PC-3 (cell line): ENCODE data around the gene CLMN. TPM values are rescaled to one million over a fixed set of nuclear protein-coding genes. Genes with fewer than 3 reads are reported as not detected.

Experiments used
- ATAC-seq: fragments of 200-7000 bp; cut with Tn5 transposase; 2 replicates; pipeline ENCODE4 v1.9.1; 2020; ENCODE audit warnings: mild to moderate bottlenecking, moderate library complexity
- BruUV-seq: library from RNA; stranded (reverse); fragments of 400-500 nt; replicated peaks from 2 replicates; lab custom pipeline; 2021; lab: Mats Ljungman, UMichigan
- CTCF ChIA-PET: fragments of 300-600 bp; sonication (Branson Sonifier 250); formaldehyde crosslinking; loops from one replicate; lab custom pipeline; 2022; ENCODE audit warnings: antibody characterized with exemption; lab: Charles Lee
- POLR2A ChIA-PET: fragments of 300-600 bp; sonication (Branson Sonifier 250); formaldehyde crosslinking; loops from one replicate; lab custom pipeline; 2022; ENCODE audit warnings: antibody characterized with exemption; ENCODE audit not compliant: unreplicated experiment; lab: Charles Lee
- DNase-seq: peaks from one replicate; pipeline ENCODE4 v3.0.0-alpha.2; 2015
- H2AFZ ChIP-seq: fragments of 300-600 bp; sonication (generic); 2 replicates; pipeline ENCODE4 v1.6.0; 2016; ENCODE audit warnings: antibody characterized with exemption, low read length
- H3F3A ChIP-seq: fragments of 300-600 bp; sonication (generic); one replicate; pipeline ENCODE4 v1.6.0; 2017; ENCODE audit warnings: antibody characterized with exemption, low read length, control low read depth, mild to moderate bottlenecking; ENCODE audit not compliant: unreplicated experiment
- H3K27ac ChIP-seq: fragments of 300-600 bp; sonication (generic); 2 replicates; pipeline ENCODE4 v1.5.1; 2016; ENCODE audit warnings: mild to moderate bottlenecking, low read length
- H3K27me3 ChIP-seq: fragments of 300-600 bp; sonication (generic); 2 replicates; pipeline ENCODE4 v1.6.1; 2016; ENCODE audit warnings: low read length, mixed read lengths
- H3K36me3 ChIP-seq: fragments of 300-600 bp; sonication (generic); 2 replicates; pipeline ENCODE4 v1.6.1; 2016; ENCODE audit warnings: low read depth, mixed run types, low read length, mixed read lengths
- H3K4me1 ChIP-seq: fragments of 300-600 bp; sonication (generic); 2 replicates; pipeline ENCODE4 v1.5.1; 2016; ENCODE audit warnings: low read length; ENCODE audit not compliant: insufficient read depth
- H3K4me2 ChIP-seq: fragments of 300-600 bp; sonication (generic); 2 replicates; pipeline ENCODE4 v1.6.0; 2016; ENCODE audit warnings: low read length
- H3K4me3 ChIP-seq: fragments of 300-600 bp; sonication (generic); 2 replicates; pipeline ENCODE4 v1.5.1; 2016; ENCODE audit warnings: mild to moderate bottlenecking, low read length, mixed read lengths
- H3K79me2 ChIP-seq: fragments of 300-600 bp; sonication (generic); 2 replicates; pipeline ENCODE4 v1.6.1; 2017; ENCODE audit warnings: low read length, mixed read lengths
- H3K9ac ChIP-seq: fragments of 300-600 bp; sonication (generic); 2 replicates; pipeline ENCODE4 v1.6.0; 2016; ENCODE audit warnings: mild to moderate bottlenecking, low read length
- H3K9me2 ChIP-seq: fragments of 300-600 bp; sonication (generic); replicated peaks from 2 replicates; pipeline ENCODE4 v1.6.1; 2016; ENCODE audit warnings: mixed run types, low read length, mixed read lengths
- H3K9me3 ChIP-seq: fragments of 300-600 bp; sonication (generic); 2 replicates; pipeline ENCODE4 v1.6.1; 2016; ENCODE audit warnings: low read length, mixed read lengths
- H4K20me1 ChIP-seq: fragments of 300-600 bp; sonication (generic); 2 replicates; pipeline ENCODE4 v1.6.1; 2016; ENCODE audit warnings: low read length, mixed read lengths
- EZH2 ChIP-seq: fragments of 300-600 bp; sonication (generic); IDR thresholded peaks from one replicate; pipeline ENCODE4 v1.6.1; 2017; ENCODE audit warnings: antibody characterized with exemption, mild to moderate bottlenecking, low read length; ENCODE audit not compliant: unreplicated experiment
- EZH2phosphoT487 ChIP-seq: fragments of 300-600 bp; sonication (generic); IDR thresholded peaks from 2 replicates; pipeline ENCODE4 v1.6.1; 2018; ENCODE audit warnings: mild to moderate bottlenecking, antibody characterized with exemption, low read length, borderline replicate concordance
- intact Hi-C: fragments of 100-400 bp; cut with micrococcal nuclease; formaldehyde crosslinking; loops from 2 replicates; pipeline ENCODE4 v1.9.0; 2023
- total RNA-seq: library from RNA; depleted of rRNA; stranded (reverse); fragments of >200 nt; gene quantifications from 2 replicates; pipeline ENCODE4 v1.2.3, GENCODE V29; 2014
- TF ChIP-seq, protein P1 (sequence below): fragments of 300-600 bp; sonication (generic); conservative IDR thresholded peaks from 2 replicates; pipeline ENCODE4 v1.5.1; 2017; ENCODE audit warnings: antibody characterized with exemption, low read depth, mild to moderate bottlenecking, low read length

Gene CLMN
- total RNA-seq, 1 experiment from 2014 or later = 3.5 TPM

DNA sequence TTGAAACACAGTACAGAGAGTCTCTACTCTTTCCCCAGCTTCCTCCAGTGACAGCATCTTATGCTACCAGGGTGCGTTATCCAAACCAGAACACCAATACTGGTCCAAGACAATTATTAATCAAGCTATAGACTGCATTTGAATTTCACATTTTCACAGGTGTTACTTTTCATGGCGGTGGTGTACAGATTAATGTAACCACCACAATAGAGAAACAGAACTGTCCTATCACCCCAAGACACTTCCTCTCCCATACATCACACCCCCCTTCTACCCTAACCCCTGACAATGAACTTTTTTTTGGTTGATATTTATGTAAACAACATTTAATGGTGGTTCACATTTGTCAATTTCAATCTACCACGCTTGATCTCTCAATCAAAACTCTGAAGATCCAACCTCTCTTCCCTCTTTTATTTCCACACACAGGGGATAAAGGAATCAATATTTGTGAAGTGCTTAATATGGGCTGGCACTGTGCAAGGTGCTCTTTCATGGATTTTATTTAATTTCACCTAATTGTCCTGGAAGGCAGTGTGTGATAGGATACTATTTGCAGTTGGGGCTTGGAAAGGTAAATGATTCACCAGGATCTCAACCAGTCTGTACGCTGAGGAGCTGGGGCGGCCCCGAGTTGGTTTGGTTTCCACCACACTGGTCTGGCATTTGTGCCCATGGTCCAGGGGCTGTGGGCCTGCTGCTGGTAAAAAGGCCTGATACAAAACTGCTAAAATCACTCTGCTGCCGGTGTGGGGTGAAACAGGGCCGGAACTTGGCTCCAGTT, 107.8 kb downstream of the CLMN start:
- Histone ChIP-seq H3K27me3 (no peaks in the 10 kb centered on the region), H3K9me2 (no peaks in the 10 kb centered on the region), H2AFZ (no peak overlapping the region), H3K9me3 (no peaks in the 10 kb centered on the region), H3K4me3 (no peak overlapping the region), H4K20me1 (no peaks in the 10 kb centered on the region), H3F3A (no peaks in the 10 kb centered on the region), H3K9ac (no peak overlapping the region), H3K79me2 (no peaks in the 10 kb centered on the region), H3K36me3 (no peaks in the 10 kb centered on the region), H3K27ac (no peak overlapping the region), H3K4me1 (no peaks in the 10 kb centered on the region), H3K4me2 (no peak overlapping the region)
- no peak for DNase-seq
- ATAC-seq = no peak
- CTCF ChIA-PET = no interaction called here
- intact Hi-C loops = no loop called here
- BruUV-seq = no TSS peak
- POLR2A ChIA-PET = no interaction called here
- TF ChIP-seq, protein P1, sequence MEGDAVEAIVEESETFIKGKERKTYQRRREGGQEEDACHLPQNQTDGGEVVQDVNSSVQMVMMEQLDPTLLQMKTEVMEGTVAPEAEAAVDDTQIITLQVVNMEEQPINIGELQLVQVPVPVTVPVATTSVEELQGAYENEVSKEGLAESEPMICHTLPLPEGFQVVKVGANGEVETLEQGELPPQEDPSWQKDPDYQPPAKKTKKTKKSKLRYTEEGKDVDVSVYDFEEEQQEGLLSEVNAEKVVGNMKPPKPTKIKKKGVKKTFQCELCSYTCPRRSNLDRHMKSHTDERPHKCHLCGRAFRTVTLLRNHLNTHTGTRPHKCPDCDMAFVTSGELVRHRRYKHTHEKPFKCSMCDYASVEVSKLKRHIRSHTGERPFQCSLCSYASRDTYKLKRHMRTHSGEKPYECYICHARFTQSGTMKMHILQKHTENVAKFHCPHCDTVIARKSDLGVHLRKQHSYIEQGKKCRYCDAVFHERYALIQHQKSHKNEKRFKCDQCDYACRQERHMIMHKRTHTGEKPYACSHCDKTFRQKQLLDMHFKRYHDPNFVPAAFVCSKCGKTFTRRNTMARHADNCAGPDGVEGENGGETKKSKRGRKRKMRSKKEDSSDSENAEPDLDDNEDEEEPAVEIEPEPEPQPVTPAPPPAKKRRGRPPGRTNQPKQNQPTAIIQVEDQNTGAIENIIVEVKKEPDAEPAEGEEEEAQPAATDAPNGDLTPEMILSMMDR = no peak
- no peak for TF ChIP-seq EZH2
- no peak for TF ChIP-seq EZH2phosphoT487

GRCh38 chr14:95210699-95211098, 109.0 kb downstream of the CLMN start:
- H4K20me1 ChIP-seq = no peaks in the 10 kb centered on the region
- POLR2A ChIA-PET = no interaction called here
- ATAC-seq (no peak), DNase-seq (no peak)
- no peaks in the 10 kb centered on the region for H3K9me2 ChIP-seq
- H3K36me3 ChIP-seq = no peaks in the 10 kb centered on the region
- H3K4me3 ChIP-seq = no peak overlapping the region
- CTCF ChIA-PET = no interaction called here
- no peaks in the 10 kb centered on the region for H3K9me3 ChIP-seq
- H3K27ac ChIP-seq = no peak overlapping the region
- no peak overlapping the region for H3K9ac ChIP-seq
- no peaks in the 10 kb centered on the region for H3K79me2 ChIP-seq
- TF ChIP-seq EZH2phosphoT487 (no peak), EZH2 (no peak)
- TF ChIP-seq, protein P1 = no peak
- H3K4me2 ChIP-seq = no peak overlapping the region
- no peaks in the 10 kb centered on the region for H3F3A ChIP-seq
- no TSS peak for BruUV-seq
- intact Hi-C loops = no loop called here
- no peaks in the 10 kb centered on the region for H3K4me1 ChIP-seq
- H2AFZ ChIP-seq = no peak overlapping the region
- no peaks in the 10 kb centered on the region for H3K27me3 ChIP-seq

GRCh38 chr14:95208598-95208997, 111.1 kb downstream of the CLMN start:
- ATAC-seq = no peak
- BruUV-seq = no TSS peak
- POLR2A ChIA-PET = no interaction called here
- no peak for DNase-seq
- no peaks in the 10 kb centered on the region for H3K27me3 ChIP-seq
- H3K9me3 ChIP-seq = no peaks in the 10 kb centered on the region
- no peak overlapping the region for H3K4me2 ChIP-seq
- H4K20me1 ChIP-seq = no peaks in the 10 kb centered on the region
- H3K9ac ChIP-seq = no peak overlapping the region
- TF ChIP-seq, protein P1 = no peak
- no peak for TF ChIP-seq EZH2
- TF ChIP-seq EZH2phosphoT487 = no peak
- intact Hi-C loops = no loop called here
- H3F3A ChIP-seq = no peaks in the 10 kb centered on the region
- H3K27ac ChIP-seq = no peak overlapping the region
- no peaks in the 10 kb centered on the region for H3K36me3 ChIP-seq
- CTCF ChIA-PET = no interaction called here
- no peak overlapping the region for H3K4me3 ChIP-seq
- H3K9me2 ChIP-seq = no peaks in the 10 kb centered on the region
- no peak overlapping the region for H2AFZ ChIP-seq
- H3K4me1 ChIP-seq = no peaks in the 10 kb centered on the region
- no peaks in the 10 kb centered on the region for H3K79me2 ChIP-seq
